Osteocyte (in vitro differentiated cells): Measurements from ENCODE around the gene OLR1. TPM values are rescaled to one million over a fixed set of nuclear protein-coding genes. Genes with fewer than 3 reads are reported as not detected.

ENCODE experiments used
- DNase-seq: peaks from one replicate; pipeline ENCODE4 v3.0.0; 2021; ENCODE audit warnings: mixed read lengths; ENCODE audit not compliant: unreplicated experiment; ENCODE audit errors: extremely low spot score
- H3K27ac Mint-ChIP-seq: one replicate; pipeline ENCODE4 v1.8.0; 2021; ENCODE audit warnings: mild to moderate bottlenecking, mixed read lengths; ENCODE audit not compliant: unreplicated experiment
- H3K27me3 Mint-ChIP-seq: one replicate; pipeline ENCODE4 v1.8.0; 2021; ENCODE audit warnings: mixed read lengths; ENCODE audit not compliant: unreplicated experiment
- H3K36me3 Mint-ChIP-seq: one replicate; pipeline ENCODE4 v1.8.0; 2021; ENCODE audit warnings: mixed read lengths; ENCODE audit not compliant: unreplicated experiment
- H3K4me1 Mint-ChIP-seq: one replicate; pipeline ENCODE4 v1.8.0; 2021; ENCODE audit warnings: mixed read lengths; ENCODE audit not compliant: unreplicated experiment
- H3K4me3 Mint-ChIP-seq: one replicate; pipeline ENCODE4 v1.8.0; 2021; ENCODE audit warnings: mild to moderate bottlenecking, moderate library complexity, mixed read lengths; ENCODE audit not compliant: unreplicated experiment
- H3K9me3 Mint-ChIP-seq: one replicate; pipeline ENCODE4 v1.8.0; 2021; ENCODE audit warnings: mixed read lengths; ENCODE audit not compliant: unreplicated experiment
- total RNA-seq: library from RNA; stranded (reverse); gene quantifications from 2 replicates; pipeline ENCODE4 v1.2.1, GENCODE V29; 2021
- TF ChIP-seq, protein P1 (sequence below): fragments of 200-600 bp; sonication (generic); IDR thresholded peaks from 2 replicates; pipeline ENCODE4 v1.5.0; 2021; ENCODE audit warnings: antibody characterized with exemption, mild to moderate bottlenecking, moderate library complexity

Gene OLR1
- total RNA-seq, 1 donor from 2014 or later, result not detected

DNA sequence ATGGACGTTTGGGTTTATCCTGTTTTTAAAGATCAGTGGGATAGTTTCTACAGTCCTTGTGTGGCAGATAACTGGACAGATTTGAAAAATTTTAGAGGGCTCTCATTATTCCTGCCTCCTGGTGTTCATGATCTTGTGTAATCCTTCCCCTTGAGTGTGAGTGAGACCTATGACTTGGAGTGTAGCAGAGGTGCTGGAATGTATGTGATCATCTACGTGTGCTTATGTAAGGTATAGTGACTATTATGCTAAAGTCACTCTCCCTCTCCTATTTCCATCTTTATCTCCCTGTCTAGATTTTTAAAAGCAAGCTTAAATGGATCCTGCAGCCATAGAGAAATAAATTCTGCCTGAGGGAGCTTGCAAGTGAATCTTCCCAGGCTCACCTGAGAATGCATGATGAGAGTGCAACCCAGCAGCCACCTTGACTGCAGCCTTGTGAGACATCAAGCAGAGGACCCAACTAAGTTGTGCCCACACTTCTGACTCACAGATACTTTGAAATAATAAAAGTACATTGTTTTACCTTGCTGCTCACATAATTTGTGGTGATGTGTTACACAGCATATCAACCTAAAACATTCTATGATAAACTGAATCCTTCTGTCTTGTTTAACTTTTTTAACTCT is 3.2 kb upstream of the OLR1 start:
- H3K9me3 Mint-ChIP-seq, result no peaks in the 10 kb centered on the region
- H3K36me3 Mint-ChIP-seq, result no peaks in the 10 kb centered on the region
- H3K27me3 Mint-ChIP-seq, result peaks cover 24% of the 10 kb centered on the region
- H3K4me3 Mint-ChIP-seq, result no peak overlapping the region
- H3K27ac Mint-ChIP-seq, result no peak overlapping the region
- TF ChIP-seq, protein P1, sequence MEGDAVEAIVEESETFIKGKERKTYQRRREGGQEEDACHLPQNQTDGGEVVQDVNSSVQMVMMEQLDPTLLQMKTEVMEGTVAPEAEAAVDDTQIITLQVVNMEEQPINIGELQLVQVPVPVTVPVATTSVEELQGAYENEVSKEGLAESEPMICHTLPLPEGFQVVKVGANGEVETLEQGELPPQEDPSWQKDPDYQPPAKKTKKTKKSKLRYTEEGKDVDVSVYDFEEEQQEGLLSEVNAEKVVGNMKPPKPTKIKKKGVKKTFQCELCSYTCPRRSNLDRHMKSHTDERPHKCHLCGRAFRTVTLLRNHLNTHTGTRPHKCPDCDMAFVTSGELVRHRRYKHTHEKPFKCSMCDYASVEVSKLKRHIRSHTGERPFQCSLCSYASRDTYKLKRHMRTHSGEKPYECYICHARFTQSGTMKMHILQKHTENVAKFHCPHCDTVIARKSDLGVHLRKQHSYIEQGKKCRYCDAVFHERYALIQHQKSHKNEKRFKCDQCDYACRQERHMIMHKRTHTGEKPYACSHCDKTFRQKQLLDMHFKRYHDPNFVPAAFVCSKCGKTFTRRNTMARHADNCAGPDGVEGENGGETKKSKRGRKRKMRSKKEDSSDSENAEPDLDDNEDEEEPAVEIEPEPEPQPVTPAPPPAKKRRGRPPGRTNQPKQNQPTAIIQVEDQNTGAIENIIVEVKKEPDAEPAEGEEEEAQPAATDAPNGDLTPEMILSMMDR, result no peak
- no peaks in the 10 kb centered on the region for H3K4me1 Mint-ChIP-seq
- DNase-seq, result no peak

DNA sequence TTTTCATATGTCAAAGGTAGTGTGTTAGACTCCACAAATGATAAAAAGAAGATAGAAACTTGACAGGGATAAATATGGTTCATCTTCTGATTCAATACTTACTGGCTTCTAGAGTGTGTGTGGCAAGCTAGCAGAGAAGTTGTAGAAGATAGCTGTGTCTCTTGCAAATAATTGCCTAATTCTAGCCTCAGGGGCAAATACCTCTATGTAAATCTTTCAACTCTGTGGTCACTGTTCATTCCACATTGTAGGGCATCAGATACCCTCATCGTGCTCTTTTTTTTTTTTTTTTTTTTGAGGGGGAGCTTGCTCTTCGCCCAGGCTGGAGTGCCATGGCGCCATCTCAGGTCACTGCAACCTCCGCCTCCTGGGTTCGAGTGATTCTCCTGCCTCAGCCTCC is 1.7 kb downstream of the OLR1 start:
- Mint-ChIP-seq H3K27me3 (peaks cover 7% of the 10 kb centered on the region), H3K27ac (no peak overlapping the region), H3K4me1 (peaks cover 1% of the 10 kb centered on the region), H3K36me3 (no peaks in the 10 kb centered on the region), H3K4me3 (no peak overlapping the region), H3K9me3 (no peaks in the 10 kb centered on the region)
- no peak for DNase-seq
- TF ChIP-seq, protein P1, result no peak

DNA sequence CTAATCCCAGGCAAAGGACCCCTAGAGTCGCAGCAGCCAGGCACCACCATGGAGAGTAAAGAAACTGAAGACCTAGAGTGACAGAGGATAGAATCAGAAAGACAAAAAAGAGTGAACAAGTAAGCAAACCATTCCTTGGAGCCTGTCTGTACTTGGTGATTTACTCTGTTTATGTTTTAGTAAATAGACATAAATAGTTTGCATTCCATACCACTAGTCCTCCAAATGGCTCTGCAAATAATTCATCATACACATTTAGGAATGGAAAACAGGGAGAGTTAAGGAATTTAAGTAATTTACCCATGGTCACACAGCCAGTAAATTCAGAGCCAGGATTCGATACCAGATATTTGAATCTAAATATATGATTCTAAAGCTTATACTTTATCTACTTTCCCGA is 2.8 kb downstream of the OLR1 start:
- no peak for DNase-seq
- Mint-ChIP-seq H3K4me3 (no peak overlapping the region), H3K36me3 (no peaks in the 10 kb centered on the region), H3K27me3 (peaks cover 7% of the 10 kb centered on the region), H3K4me1 (peaks cover 1% of the 10 kb centered on the region), H3K9me3 (no peaks in the 10 kb centered on the region), H3K27ac (no peak overlapping the region)
- TF ChIP-seq, protein P1, result no peak

DNA sequence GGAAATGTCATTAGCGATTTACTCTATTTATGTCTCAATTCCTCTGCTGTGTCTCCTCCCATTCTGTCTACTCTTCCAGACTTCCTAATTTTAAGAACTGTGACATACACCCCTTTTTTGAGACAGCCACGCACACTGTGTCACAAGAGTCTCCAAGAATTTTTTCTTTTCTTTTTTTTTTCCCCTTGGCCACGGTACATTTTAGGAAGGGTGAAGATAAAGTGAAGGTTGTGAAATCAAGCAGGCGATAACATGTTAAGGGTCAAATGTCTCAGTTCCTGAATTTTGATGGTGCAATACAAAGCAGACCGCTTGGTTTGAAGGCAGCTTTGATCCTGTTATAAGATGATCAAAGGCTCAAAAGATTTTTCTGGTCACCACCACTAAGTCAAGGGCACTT is 4.3 kb downstream of the OLR1 start:
- TF ChIP-seq, protein P1, result no peak
- no peak for DNase-seq
- H3K27me3 Mint-ChIP-seq, result peaks cover 6% of the 10 kb centered on the region
- no peak overlapping the region for H3K4me3 Mint-ChIP-seq
- no peaks in the 10 kb centered on the region for H3K9me3 Mint-ChIP-seq
- no peaks in the 10 kb centered on the region for H3K36me3 Mint-ChIP-seq
- peaks cover 1% of the 10 kb centered on the region for H3K4me1 Mint-ChIP-seq
- H3K27ac Mint-ChIP-seq, result no peak overlapping the region

DNA sequence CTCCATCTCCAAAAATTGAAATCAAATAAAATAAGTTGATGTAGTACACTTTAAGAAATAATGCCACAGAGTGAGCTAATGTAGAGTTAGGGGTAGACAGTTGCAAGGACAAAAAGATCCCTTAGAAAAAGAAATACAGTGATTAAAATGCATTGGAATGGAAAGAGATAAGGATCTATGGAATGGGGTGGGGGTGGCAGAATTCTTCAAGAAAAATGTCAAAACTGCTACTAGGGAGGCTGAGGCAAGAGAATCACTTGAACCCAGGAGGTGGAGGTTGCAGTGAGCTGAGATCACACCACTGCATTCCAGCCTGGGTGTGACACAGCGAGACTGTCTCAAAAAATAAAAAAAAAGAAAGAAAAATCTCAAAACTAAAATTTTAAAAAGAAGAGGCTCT is 6.5 kb downstream of the OLR1 start:
- peaks cover 1% of the 10 kb centered on the region for H3K4me1 Mint-ChIP-seq
- H3K9me3 Mint-ChIP-seq, result no peaks in the 10 kb centered on the region
- H3K4me3 Mint-ChIP-seq, result no peak overlapping the region
- H3K36me3 Mint-ChIP-seq, result no peaks in the 10 kb centered on the region
- H3K27me3 Mint-ChIP-seq, result peaks cover 8% of the 10 kb centered on the region
- H3K27ac Mint-ChIP-seq, result no peak overlapping the region
- TF ChIP-seq, protein P1, result no peak
- no peak for DNase-seq
